HCT116 (cell line): ENCODE data around the gene EVA1A. TPM values are rescaled to one million over a fixed set of nuclear protein-coding genes. Genes with fewer than 3 reads are reported as not detected.

Experiments
- ATAC-seq: fragments of 200-7000 bp; cut with Tn5 transposase; 2 replicates; pipeline ENCODE4 v1.9.1; 2020; ENCODE audit warnings: mild to moderate bottlenecking, moderate library complexity
- BruUV-seq: library from RNA; stranded (reverse); fragments of 400-500 nt; replicated peaks from 2 replicates; lab custom pipeline; 2021; lab: Mats Ljungman, UMichigan
- CTCF ChIA-PET: fragments of 300-600 bp; sonication (Branson Sonifier 250); formaldehyde crosslinking; loops from one replicate; lab custom pipeline; 2021; ENCODE audit warnings: antibody characterized with exemption; lab: Charles Lee
- POLR2A ChIA-PET: fragments of 300-600, 350-600 bp; sonication (Branson Sonifier 250); formaldehyde crosslinking; loops from one replicate; lab custom pipeline; 2021; ENCODE audit warnings: antibody characterized with exemption; lab: Charles Lee
- RAD21 ChIA-PET, 2 experiments: fragments of 300-600 bp; sonication (Branson Sonifier 250); formaldehyde crosslinking; loops; one replicate each; lab custom pipeline; 2023; ENCODE audit warnings: low total read pairs in 2 of 2; ENCODE audit not compliant: uncharacterized antibody in 2 of 2, unreplicated experiment in 2 of 2, low non-redundant PET in 1 of 2; lab: Charles Lee
- DNase-seq: peaks from one replicate; pipeline ENCODE4 v3.0.0-alpha.2; 2010; ENCODE audit warnings: low read depth, low spot score
- H2AFZ ChIP-seq: fragments of 200-600 bp; shearing (Covaris generic), sonication (generic); 2 replicates; pipeline ENCODE4 v1.6.1; 2017; ENCODE audit warnings: low read depth, mixed run types, mixed read lengths, antibody characterized with exemption, low read length; ENCODE audit not compliant: poor library complexity, severe bottlenecking
- H3K27ac ChIP-seq: 2 replicates; pipeline ENCODE4 v1.5.1; 2012; ENCODE audit warnings: low read depth, low read length
- H3K27me3 ChIP-seq: fragments of 200-600 bp; sonication (generic); 2 replicates; pipeline ENCODE4 v1.6.1; 2016; ENCODE audit warnings: mixed run types, low read length, mixed read lengths; ENCODE audit not compliant: insufficient read depth
- H3K36me3 ChIP-seq, 2 experiments: fragments of 200-500 bp in 1 of 2; fragments of 200-600 bp in 1 of 2; sonication (Bioruptor generic) in 1 of 2; sonication (generic) in 1 of 2; 2 replicates each; pipeline versions ENCODE4 v1.5.1 to v1.6.1; 2014 to 2016; ENCODE audit warnings: low read length in 2 of 2, inconsistent platforms in 1 of 2, mixed read lengths in 1 of 2, mixed run types in 1 of 2; ENCODE audit not compliant: insufficient read depth in 2 of 2, control insufficient read depth in 1 of 2
- H3K4me1 ChIP-seq, 2 experiments: fragments of 200-600 bp in 1 of 2; sonication (generic) in 1 of 2; 2 replicates each; pipeline versions ENCODE4 v1.5.1 to v1.6.1; 2012 to 2017; ENCODE audit warnings: low read length in 2 of 2, inconsistent platforms in 1 of 2, mild to moderate bottlenecking in 1 of 2, mixed read lengths in 1 of 2, mixed run types in 1 of 2, moderate library complexity in 1 of 2; ENCODE audit not compliant: insufficient read depth in 2 of 2, control insufficient read depth in 1 of 2
- H3K4me2 ChIP-seq: fragments of 200-600 bp; sonication (generic); 2 replicates; pipeline ENCODE4 v1.6.1; 2017; ENCODE audit warnings: mixed run types, low read length, mixed read lengths
- H3K4me3 ChIP-seq, 2 experiments: fragments of 200-600 bp in 1 of 2; sonication (generic) in 1 of 2; replicated peaks in 1 of 2; 2 replicates each; pipeline ENCODE4 v1.5.1; 2011 to 2016; ENCODE audit warnings: low read length in 2 of 2, control low read depth in 1 of 2, low read depth in 1 of 2, mild to moderate bottlenecking in 1 of 2, mixed read lengths in 1 of 2, mixed run types in 1 of 2
- H3K79me2 ChIP-seq: fragments of 200-600 bp; sonication (generic); 2 replicates; pipeline ENCODE4 v1.6.1; 2017; ENCODE audit warnings: mild to moderate bottlenecking, mixed run types, low read length, moderate library complexity, mixed read lengths; ENCODE audit not compliant: insufficient read depth
- H3K9ac ChIP-seq: fragments of 200-600 bp; sonication (generic); 2 replicates; pipeline ENCODE4 v1.6.1; 2016; ENCODE audit warnings: low read length, mixed read lengths
- H3K9me2 ChIP-seq: fragments of 200-600 bp; sonication (generic), shearing (Covaris generic); 2 replicates; pipeline ENCODE4 v1.6.1; 2017; ENCODE audit warnings: mixed run types, mild to moderate bottlenecking, moderate library complexity; ENCODE audit not compliant: insufficient read depth
- H3K9me3 ChIP-seq, 2 experiments: fragments of 200-500 bp in 1 of 2; fragments of 200-600 bp in 1 of 2; sonication (Bioruptor generic) in 1 of 2; sonication (generic) in 1 of 2; 2 replicates each; pipeline ENCODE4 v1.6.1; 2014 to 2017; ENCODE audit warnings: low read length in 2 of 2, mixed read lengths in 2 of 2, inconsistent platforms in 1 of 2, low read depth in 1 of 2, mild to moderate bottlenecking in 1 of 2, mixed run types in 1 of 2, moderate library complexity in 1 of 2; ENCODE audit not compliant: control insufficient read depth in 1 of 2, insufficient read depth in 1 of 2
- H4K20me1 ChIP-seq: fragments of 200-600 bp; sonication (generic), shearing (Covaris generic); 2 replicates; pipeline ENCODE4 v1.6.1; 2017; ENCODE audit warnings: mixed run types, mild to moderate bottlenecking, moderate library complexity; ENCODE audit not compliant: insufficient read depth
- CBX3 ChIP-seq: IDR thresholded peaks from 2 replicates; pipeline ENCODE4 v1.6.1; 2012; ENCODE audit warnings: low read depth
- CTCF ChIP-seq, 3 experiments: fragments of 200-600 bp in 1 of 3; sonication (generic) in 1 of 3; IDR thresholded peaks in 2 of 3; conservative IDR thresholded peaks in 1 of 3; 2 replicates each; pipeline ENCODE4 v1.5.1; 2012 to 2017; ENCODE audit warnings: low read depth in 2 of 3, low read length in 2 of 3, antibody characterized with exemption in 1 of 3, borderline replicate concordance in 1 of 3, control low read depth in 1 of 3, mild to moderate bottlenecking in 1 of 3, mixed read lengths in 1 of 3, mixed run types in 1 of 3, moderate library complexity in 1 of 3; ENCODE audit not compliant: insufficient read depth in 1 of 3
- ELF1 ChIP-seq: IDR thresholded peaks from 2 replicates; pipeline ENCODE4 v1.6.1; 2012; ENCODE audit warnings: low read depth, borderline replicate concordance
- EZH2phosphoT487 ChIP-seq: fragments of 200-600 bp; IDR thresholded peaks from 2 replicates; pipeline ENCODE4 v1.6.1; 2018; ENCODE audit warnings: antibody characterized with exemption, borderline replicate concordance
- FOSL1 ChIP-seq: IDR thresholded peaks from 2 replicates; pipeline ENCODE4 v1.6.1; 2012; ENCODE audit warnings: low read depth
- YY1 ChIP-seq: IDR thresholded peaks from 2 replicates; pipeline ENCODE4 v1.6.1; 2011; ENCODE audit warnings: low read length, low read depth, moderate library complexity, mild to moderate bottlenecking; ENCODE audit not compliant: insufficient replicate concordance; ENCODE audit errors: extremely low read depth
- ZNF274 ChIP-seq: fragments of 200-500 bp; sonication (Bioruptor generic); IDR thresholded peaks from 2 replicates; pipeline ENCODE4 v1.6.1; 2014; ENCODE audit warnings: mild to moderate bottlenecking, low read depth, low read length, inconsistent platforms
- intact Hi-C: fragments of 100-400 bp; cut with micrococcal nuclease; formaldehyde crosslinking; loops from 2 replicates; pipeline ENCODE4 v1.10.0; 2022
- total RNA-seq: library from RNA; stranded (reverse); gene quantifications from one replicate; pipeline ENCODE4 v1.2.1, GENCODE V29; 2021; ENCODE audit not compliant: unreplicated experiment
- TF ChIP-seq, protein P1 (sequence below): IDR thresholded peaks from 2 replicates; pipeline ENCODE4 v1.6.1; 2012
- TF ChIP-seq, protein P2 (sequence below): IDR thresholded peaks from 2 replicates; pipeline ENCODE4 v1.6.1; 2012; ENCODE audit warnings: low read depth

Gene EVA1A
- total RNA-seq, 1 experiment from 2014 or later = 2.8 TPM

DNA sequence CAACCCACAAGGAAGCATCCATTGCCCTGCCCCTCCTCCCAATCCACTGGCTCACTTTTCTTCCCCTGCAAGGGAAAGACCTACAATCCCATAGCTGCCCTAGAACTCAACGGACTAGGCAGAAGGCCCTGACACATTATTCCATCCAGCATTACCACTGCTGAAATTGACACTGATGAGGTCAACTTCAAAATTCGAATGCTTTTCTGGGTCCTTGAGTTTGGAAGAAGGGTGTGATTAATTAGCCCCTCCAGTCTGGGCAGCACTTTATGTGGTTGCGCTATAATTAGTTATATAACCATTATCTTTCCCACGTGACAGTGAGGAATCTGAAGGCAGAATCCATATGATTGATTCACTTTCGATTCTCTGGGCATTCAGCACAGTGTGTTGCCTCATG lies 55.7 kb downstream of the EVA1A start:
- DNase-seq (no peak), ATAC-seq (no peak)
- Histone ChIP-seq H3K4me2 (no peak overlapping the region), H3K36me3 (no peaks in the 10 kb centered on the region), H3K9ac (no peak overlapping the region), H3K4me1 (no peaks in the 10 kb centered on the region), H3K9me3 (peaks cover 0 to 8% of the 10 kb centered on the region in 2 experiments; a peak in 1 of 4 replicates), H3K27ac (no peak overlapping the region), H2AFZ (no peak overlapping the region), H3K9me2 (no peaks in the 10 kb centered on the region), H4K20me1 (no peaks in the 10 kb centered on the region), H3K4me3 (no peak overlapping the region), H3K79me2 (no peaks in the 10 kb centered on the region), H3K27me3 (no peaks in the 10 kb centered on the region)
- TF ChIP-seq, protein P1, sequence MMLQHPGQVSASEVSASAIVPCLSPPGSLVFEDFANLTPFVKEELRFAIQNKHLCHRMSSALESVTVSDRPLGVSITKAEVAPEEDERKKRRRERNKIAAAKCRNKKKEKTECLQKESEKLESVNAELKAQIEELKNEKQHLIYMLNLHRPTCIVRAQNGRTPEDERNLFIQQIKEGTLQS = no peak
- TF ChIP-seq FOSL1 (no peak), ELF1 (no peak), ZNF274 (no peak)
- TF ChIP-seq, protein P2, sequence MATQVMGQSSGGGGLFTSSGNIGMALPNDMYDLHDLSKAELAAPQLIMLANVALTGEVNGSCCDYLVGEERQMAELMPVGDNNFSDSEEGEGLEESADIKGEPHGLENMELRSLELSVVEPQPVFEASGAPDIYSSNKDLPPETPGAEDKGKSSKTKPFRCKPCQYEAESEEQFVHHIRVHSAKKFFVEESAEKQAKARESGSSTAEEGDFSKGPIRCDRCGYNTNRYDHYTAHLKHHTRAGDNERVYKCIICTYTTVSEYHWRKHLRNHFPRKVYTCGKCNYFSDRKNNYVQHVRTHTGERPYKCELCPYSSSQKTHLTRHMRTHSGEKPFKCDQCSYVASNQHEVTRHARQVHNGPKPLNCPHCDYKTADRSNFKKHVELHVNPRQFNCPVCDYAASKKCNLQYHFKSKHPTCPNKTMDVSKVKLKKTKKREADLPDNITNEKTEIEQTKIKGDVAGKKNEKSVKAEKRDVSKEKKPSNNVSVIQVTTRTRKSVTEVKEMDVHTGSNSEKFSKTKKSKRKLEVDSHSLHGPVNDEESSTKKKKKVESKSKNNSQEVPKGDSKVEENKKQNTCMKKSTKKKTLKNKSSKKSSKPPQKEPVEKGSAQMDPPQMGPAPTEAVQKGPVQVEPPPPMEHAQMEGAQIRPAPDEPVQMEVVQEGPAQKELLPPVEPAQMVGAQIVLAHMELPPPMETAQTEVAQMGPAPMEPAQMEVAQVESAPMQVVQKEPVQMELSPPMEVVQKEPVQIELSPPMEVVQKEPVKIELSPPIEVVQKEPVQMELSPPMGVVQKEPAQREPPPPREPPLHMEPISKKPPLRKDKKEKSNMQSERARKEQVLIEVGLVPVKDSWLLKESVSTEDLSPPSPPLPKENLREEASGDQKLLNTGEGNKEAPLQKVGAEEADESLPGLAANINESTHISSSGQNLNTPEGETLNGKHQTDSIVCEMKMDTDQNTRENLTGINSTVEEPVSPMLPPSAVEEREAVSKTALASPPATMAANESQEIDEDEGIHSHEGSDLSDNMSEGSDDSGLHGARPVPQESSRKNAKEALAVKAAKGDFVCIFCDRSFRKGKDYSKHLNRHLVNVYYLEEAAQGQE = no peak
- ChIA-PET POLR2A (no interaction called here), RAD21 (no interaction called here), CTCF (no interaction called here)
- BruUV-seq = no TSS peak
- intact Hi-C loops = no loop called here

GRCh38 chr2:75503048-75503607 lies 57.6 kb downstream of the EVA1A start:
- ChIA-PET POLR2A (no interaction called here), CTCF (no interaction called here), RAD21 (no interaction called here)
- Histone ChIP-seq H2AFZ (no peak overlapping the region), H3K27me3 (no peaks in the 10 kb centered on the region), H3K27ac (no peak overlapping the region), H4K20me1 (no peaks in the 10 kb centered on the region), H3K9ac (no peak overlapping the region), H3K4me3 (no peak overlapping the region), H3K4me2 (no peak overlapping the region), H3K9me3 (no peaks in the 10 kb centered on the region), H3K79me2 (no peaks in the 10 kb centered on the region), H3K36me3 (no peaks in the 10 kb centered on the region), H3K4me1 (no peaks in the 10 kb centered on the region), H3K9me2 (no peaks in the 10 kb centered on the region)
- no peak for DNase-seq
- BruUV-seq = no TSS peak
- intact Hi-C loops = no loop called here
- no peak for ATAC-seq
- TF ChIP-seq, protein P2 = no peak
- TF ChIP-seq ELF1 (no peak), EZH2phosphoT487 (no peak), YY1 (no peak), CTCF (IDR thresholded peaks at IDR 0.05 in 2 of 3, conservative IDR thresholded peaks at IDR 0.05 in 1 of 3; ENCODE audit: borderline replicate concordance in 1 of 3, insufficient read depth in 1 of 3, low read depth in 2 of 3, low read length in 2 of 3) (no peak), CBX3 (no peak)
